A549 (cell line): Measurements from ENCODE around the gene SMYD1. TPM values are rescaled to one million over a fixed set of nuclear protein-coding genes. Genes with fewer than 3 reads are reported as not detected.

Experiments
- ATAC-seq, 2 experiments: fragments of 200-7000 bp in 1 of 2; fragments of >200 bp in 1 of 2; cut with Nextera tagmentation in 1 of 2; cut with Tn5 transposase in 1 of 2; 3 replicates each; pipeline versions ENCODE4 v1.8.0 to v1.9.1; 2018 to 2020; ENCODE audit warnings: mild to moderate bottlenecking in 1 of 2, moderate library complexity in 1 of 2
- CTCF ChIA-PET: fragments of 300-600 bp; sonication (Branson Sonifier 250); formaldehyde crosslinking; extraction: SDS; loops from one replicate; lab custom pipeline; 2021; ENCODE audit warnings: antibody characterized with exemption, inconsistent platforms; lab: Yijun Ruan, JAX
- POLR2A ChIA-PET: fragments of 350-600 bp; formaldehyde crosslinking; extraction: SDS; loops from one replicate; lab custom pipeline; 2021; ENCODE audit warnings: antibody characterized with exemption, inconsistent platforms; lab: Yijun Ruan, JAX
- DNase-seq, 2 experiments: peaks; one replicate each; pipeline versions ENCODE4 v3.0.0 to v3.0.0-alpha.2; 2011 to 2016; ENCODE audit warnings: low read depth in 1 of 2, low spot score in 1 of 2
- FAIRE-seq: peaks from 2 replicates; lab custom pipeline; 2011; peaks lifted over from hg19 to GRCh38; lab: Jason Lieb, UNC
- H3K27ac ChIP-seq, 2 experiments: fragments of >200 bp; sonication (Bioruptor Twin); formaldehyde crosslinking; 3 replicates each; pipeline ENCODE4 v1.5.1; 2016 to 2017
- H3K4me1 ChIP-seq: fragments of >200 bp; sonication (Bioruptor Twin); formaldehyde crosslinking; 3 replicates; pipeline ENCODE4 v1.6.1; 2016
- H3K4me2 ChIP-seq: fragments of >200 bp; sonication (Bioruptor Twin); formaldehyde crosslinking; 3 replicates; pipeline ENCODE4 v1.6.1; 2016
- H3K4me3 ChIP-seq: fragments of >200 bp; sonication (Bioruptor Twin); formaldehyde crosslinking; 3 replicates; pipeline ENCODE4 v1.5.1; 2016
- H3K9me3 ChIP-seq: fragments of >200 bp; sonication (Bioruptor Twin); formaldehyde crosslinking; 3 replicates; pipeline ENCODE4 v1.6.1; 2016
- ATOH8 ChIP-seq: fragments of 250-450 bp; sonication (Bioruptor Pico); IDR thresholded peaks from 2 replicates; pipeline ENCODE4 v1.5.0; 2020; ENCODE audit warnings: low read depth, mild to moderate bottlenecking, moderate library complexity
- BCL3 ChIP-seq: fragments of >200 bp; sonication (Bioruptor Twin); formaldehyde crosslinking; IDR thresholded peaks from 3 replicates; pipeline ENCODE4 v1.6.1; 2016
- CBX2 ChIP-seq: fragments of 200-600 bp; sonication (generic); IDR thresholded peaks from 2 replicates; pipeline ENCODE4 v1.6.1; 2016; ENCODE audit warnings: low read depth, mild to moderate bottlenecking, borderline replicate concordance
- CEBPB ChIP-seq, 2 experiments: fragments of >200 bp in 1 of 2; sonication (Bioruptor Twin) in 1 of 2; formaldehyde crosslinking in 1 of 2; IDR thresholded peaks; 2 replicates each; pipeline ENCODE4 v1.6.1; 2012 to 2016
- CHD4 ChIP-seq: fragments of 200-600 bp; sonication (generic); IDR thresholded peaks from 2 replicates; pipeline ENCODE4 v1.6.1; 2016; ENCODE audit warnings: antibody characterized with exemption, mild to moderate bottlenecking, borderline replicate concordance
- CTCF ChIP-seq: fragments of >200 bp; sonication (Bioruptor Twin); formaldehyde crosslinking; IDR thresholded peaks from 3 replicates; pipeline ENCODE4 v1.5.1; 2016
- EHMT2 ChIP-seq: fragments of 200-600 bp; sonication (generic); IDR thresholded peaks from 2 replicates; pipeline ENCODE4 v1.6.1; 2016; ENCODE audit warnings: antibody characterized with exemption, low read depth, mild to moderate bottlenecking, moderate library complexity
- ESRRA ChIP-seq: fragments of 150-350 bp; IDR thresholded peaks from 2 replicates; pipeline ENCODE4 v1.6.1; 2014; ENCODE audit warnings: mild to moderate bottlenecking, low read length, borderline replicate concordance
- FOSB ChIP-seq: fragments of 250-450 bp; sonication (Bioruptor Pico); IDR thresholded peaks from 2 replicates; pipeline ENCODE4 v1.5.0; 2020; ENCODE audit warnings: mild to moderate bottlenecking, moderate library complexity
- FOSL2 ChIP-seq, 2 experiments: fragments of 450-650 bp in 1 of 2; fragments of >200 bp in 1 of 2; sonication (Bioruptor Twin) in 1 of 2; formaldehyde crosslinking; IDR thresholded peaks; 2 replicates each; pipeline versions ENCODE4 v1.5.0 to v1.6.1; 2016 to 2020; ENCODE audit warnings: mild to moderate bottlenecking in 1 of 2, moderate library complexity in 1 of 2
- GATA3 ChIP-seq: IDR thresholded peaks from 2 replicates; pipeline ENCODE4 v1.6.1; 2012; ENCODE audit warnings: borderline replicate concordance
- HDAC2 ChIP-seq: fragments of 200-600 bp; sonication (generic); IDR thresholded peaks from 2 replicates; pipeline ENCODE4 v1.6.1; 2016
- HEYL ChIP-seq: fragments of 250-450 bp; sonication (Bioruptor Pico); IDR thresholded peaks from 2 replicates; pipeline ENCODE4 v1.8.0; 2021; ENCODE audit warnings: mild to moderate bottlenecking, moderate library complexity
- HOXB13 ChIP-seq: fragments of 250-450 bp; sonication (Bioruptor Pico); IDR thresholded peaks from 2 replicates; pipeline ENCODE4 v1.5.0; 2020; ENCODE audit warnings: low read depth, mild to moderate bottlenecking, moderate library complexity
- JUN ChIP-seq, 2 experiments: fragments of >200 bp; sonication (Bioruptor Twin); formaldehyde crosslinking; IDR thresholded peaks; 2 replicates in 1 of 2; 3 replicates in 1 of 2; pipeline ENCODE4 v1.6.1; 2016 to 2017
- KDM5A ChIP-seq: fragments of 200-600 bp; sonication (generic); IDR thresholded peaks from 2 replicates; pipeline ENCODE4 v1.6.1; 2016; ENCODE audit warnings: antibody characterized with exemption, mild to moderate bottlenecking
- MAZ ChIP-seq: fragments of 150-350 bp; IDR thresholded peaks from 2 replicates; pipeline ENCODE4 v1.6.1; 2014; ENCODE audit warnings: antibody characterized with exemption, low read depth, low read length, borderline replicate concordance
- NFE2L2 ChIP-seq: fragments of 150-350 bp; conservative IDR thresholded peaks from 2 replicates; pipeline ENCODE4 v1.6.1; 2014; ENCODE audit warnings: low read length
- NPAS2 ChIP-seq: fragments of 250-450 bp; sonication (Bioruptor Pico); IDR thresholded peaks from 2 replicates; pipeline ENCODE4 v1.8.0; 2022; ENCODE audit warnings: mild to moderate bottlenecking, moderate library complexity, borderline replicate concordance
- PHF8 ChIP-seq: fragments of 200-600 bp; sonication (generic); IDR thresholded peaks from 2 replicates; pipeline ENCODE4 v1.6.1; 2016; ENCODE audit warnings: low read depth, mild to moderate bottlenecking, antibody characterized with exemption, moderate library complexity, borderline replicate concordance
- POLR2AphosphoS2 ChIP-seq: conservative IDR thresholded peaks from 2 replicates; pipeline ENCODE4 v1.6.1; 2012; ENCODE audit warnings: low read length, improper control_type of control experiment, inconsistent platforms
- RAD21 ChIP-seq, 2 experiments: fragments of >200 bp in 1 of 2; sonication (Bioruptor Twin) in 1 of 2; formaldehyde crosslinking in 1 of 2; IDR thresholded peaks in 1 of 2; conservative IDR thresholded peaks in 1 of 2; 2 replicates in 1 of 2; 3 replicates in 1 of 2; pipeline ENCODE4 v1.6.1; 2012 to 2018; ENCODE audit warnings: inconsistent platforms in 1 of 2
- RARB ChIP-seq: fragments of 250-450 bp; sonication (Bioruptor Pico); IDR thresholded peaks from 2 replicates; pipeline ENCODE4 v1.8.0; 2021; ENCODE audit warnings: mild to moderate bottlenecking, moderate library complexity
- RCOR1 ChIP-seq: fragments of 150-350 bp; IDR thresholded peaks from 2 replicates; pipeline ENCODE4 v1.6.1; 2014; ENCODE audit warnings: antibody characterized with exemption, low read length, low read depth
- RFX5 ChIP-seq: fragments of 450-650 bp; IDR thresholded peaks from 2 replicates; pipeline ENCODE4 v1.7.1; 2014; ENCODE audit warnings: antibody characterized with exemption, mild to moderate bottlenecking, moderate library complexity
- SREBF2 ChIP-seq: fragments of 450-650 bp; IDR thresholded peaks from 2 replicates; pipeline ENCODE4 v1.6.1; 2014; ENCODE audit warnings: mild to moderate bottlenecking, moderate library complexity
- TP53 ChIP-seq: fragments of 250-450 bp; sonication (Bioruptor Pico); IDR thresholded peaks from 2 replicates; pipeline ENCODE4 v1.5.0; 2021; ENCODE audit warnings: mild to moderate bottlenecking, moderate library complexity
- ZNF302 ChIP-seq: fragments of 250-450 bp; sonication (Bioruptor Pico); IDR thresholded peaks from 2 replicates; pipeline ENCODE4 v1.9.0; 2021; ENCODE audit warnings: inconsistent platforms, mild to moderate bottlenecking, moderate library complexity
- WGBS: methylation state at CpG from one replicate; pipeline ENCODE4 v1.1.6; 2017; ENCODE audit errors: missing lambda C conversion rate; 5-methylcytosine and 5-hydroxymethylcytosine counted together
- polyA plus RNA-seq, 4 experiments: library from polyadenylated mRNA; depleted of rRNA in 3 of 4; stranded (reverse); fragments of >200 nt; fragmentation: RNase III in 1 of 4; extraction: RNeasy Plus Mini Kit Qiagen cat#74134 plus additional on column Dnase treatment in 1 of 4; gene quantifications; 2 replicates in 3 of 4; 3 replicates in 1 of 4; pipeline ENCODE4 v1.2.3, GENCODE V29; 2011 to 2017
- TF ChIP-seq, protein P1 (sequence below): fragments of 250-450 bp; sonication (Bioruptor Pico); IDR thresholded peaks from 2 replicates; pipeline ENCODE4 v1.5.0; 2021; ENCODE audit warnings: mild to moderate bottlenecking, moderate library complexity, borderline replicate concordance

Gene SMYD1
- polyA plus RNA-seq, 2 of the 4 experiments (the other 2 are of a cell fraction): not detected

- Histone ChIP-seq H3K4me2 (no peak overlapping the region), H3K9me3 (no peaks in the 10 kb centered on the region), H3K4me3 (no peak overlapping the region), H3K4me1 (no peaks in the 10 kb centered on the region), H3K27ac (no peak overlapping the region)
- DNase-seq (no peak), FAIRE-seq (no peak), ATAC-seq (no peak)
- POLR2A ChIA-PET: no interaction called here
- 15% methylated on average over 8 of the region's 8 CpGs for WGBS
- TF ChIP-seq CHD4 (no peak), RAD21 (conservative IDR thresholded peaks at IDR 0.05 in 1 of 2, IDR thresholded peaks at IDR 0.05 in 1 of 2) (no peak), EHMT2 (no peak), NPAS2 (CRISPR knock-in tag) (no peak), NFE2L2 (no peak), ZNF302 (CRISPR knock-in tag) (no peak), PHF8 (no peak), RARB (CRISPR knock-in tag) (no peak), POLR2AphosphoS2 (no peak), BCL3 (no peak), ATOH8 (no peak), KDM5A (no peak), JUN (IDR thresholded peaks at IDR 0.05) (no peak), RFX5 (no peak)
- TF ChIP-seq, protein P1, sequence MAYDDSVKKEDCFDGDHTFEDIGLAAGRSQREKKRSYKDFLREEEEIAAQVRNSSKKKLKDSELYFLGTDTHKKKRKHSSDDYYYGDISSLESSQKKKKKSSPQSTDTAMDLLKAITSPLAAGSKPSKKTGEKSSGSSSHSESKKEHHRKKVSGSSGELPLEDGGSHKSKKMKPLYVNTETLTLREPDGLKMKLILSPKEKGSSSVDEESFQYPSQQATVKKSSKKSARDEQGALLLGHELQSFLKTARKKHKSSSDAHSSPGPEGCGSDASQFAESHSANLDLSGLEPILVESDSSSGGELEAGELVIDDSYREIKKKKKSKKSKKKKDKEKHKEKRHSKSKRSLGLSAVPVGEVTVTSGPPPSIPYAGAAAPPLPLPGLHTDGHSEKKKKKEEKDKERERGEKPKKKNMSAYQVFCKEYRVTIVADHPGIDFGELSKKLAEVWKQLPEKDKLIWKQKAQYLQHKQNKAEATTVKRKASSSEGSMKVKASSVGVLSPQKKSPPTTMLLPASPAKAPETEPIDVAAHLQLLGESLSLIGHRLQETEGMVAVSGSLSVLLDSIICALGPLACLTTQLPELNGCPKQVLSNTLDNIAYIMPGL: no peak
- CTCF ChIA-PET: interaction anchor here (1.0 to 1.1 kb wide), 2 partner anchors 9 to 38 kb away, joined by 3 to 5 read pairs; no protein-coding TSS in a partner anchor
These were observed 54.7 kb downstream of the SMYD1 start for GRCh38 chr2:88122141-88122884.

GRCh38 chr2:88123164-88123974, 55.7 kb downstream of the SMYD1 start:
- 7% methylated on average over 5 of the region's 5 CpGs for WGBS
- no peak for DNase-seq
- H3K9me3 ChIP-seq: no peaks in the 10 kb centered on the region
- CTCF ChIA-PET: interaction anchor here (1.1 kb wide), 1 partner anchor 37 kb away, joined by 3 read pairs; no protein-coding TSS in a partner anchor
- no peak overlapping the region for H3K4me3 ChIP-seq
- FAIRE-seq: no peak
- H3K27ac ChIP-seq: no peak overlapping the region
- no peak overlapping the region for H3K4me2 ChIP-seq
- ATAC-seq: no peak
- H3K4me1 ChIP-seq: no peaks in the 10 kb centered on the region
- POLR2A ChIA-PET: no interaction called here
- TF ChIP-seq FOSL2 (IDR thresholded peaks at IDR 0.05) (no peak), FOSL2 (CRISPR knock-in tag; IDR thresholded peaks at IDR 0.05) (no peak), CEBPB (IDR thresholded peaks at IDR 0.05) (no peak), NFE2L2 (no peak), RAD21 (conservative IDR thresholded peaks at IDR 0.05 in 1 of 2, IDR thresholded peaks at IDR 0.05 in 1 of 2) (no peak), JUN (IDR thresholded peaks at IDR 0.05) (no peak), CBX2 (no peak), ATOH8 (no peak), RCOR1 (no peak), HDAC2 (no peak), SREBF2 (no peak), CTCF (no peak), GATA3 (no peak), ESRRA (no peak), TP53 (no peak), HOXB13 (no peak), FOSB (no peak), HEYL (no peak), MAZ (no peak)
